Fibroblast of the aortic adventitia (primary cell): ENCODE measurements around the gene CACNA2D1. TPM values are rescaled to one million over a fixed set of nuclear protein-coding genes. Genes with fewer than 3 reads are reported as not detected.

Experiments used
- DNase-seq: peaks from one replicate; pipeline ENCODE4 v3.0.0-alpha.2; 2010; ENCODE audit warnings: low read depth
- H3K4me3 ChIP-seq: 2 replicates; pipeline ENCODE4 v1.5.1; 2011; ENCODE audit warnings: low read depth, mild to moderate bottlenecking, control low read depth, low read length, moderate library complexity
- total RNA-seq: library from RNA; depleted of rRNA; stranded (reverse); fragments of >200 nt; gene quantifications from 2 replicates; pipeline ENCODE4 v1.2.3, GENCODE V29; 2012; ENCODE audit warnings: low replicate concordance
- TF ChIP-seq, protein P1 (sequence below): IDR thresholded peaks from 2 replicates; pipeline ENCODE4 v1.5.1; 2011; ENCODE audit warnings: mild to moderate bottlenecking, low read length, control low read depth, inconsistent platforms; ENCODE audit not compliant: insufficient read depth

The CACNA2D1 gene
- total RNA-seq, 1 donor, result 90.5 TPM

DNA sequence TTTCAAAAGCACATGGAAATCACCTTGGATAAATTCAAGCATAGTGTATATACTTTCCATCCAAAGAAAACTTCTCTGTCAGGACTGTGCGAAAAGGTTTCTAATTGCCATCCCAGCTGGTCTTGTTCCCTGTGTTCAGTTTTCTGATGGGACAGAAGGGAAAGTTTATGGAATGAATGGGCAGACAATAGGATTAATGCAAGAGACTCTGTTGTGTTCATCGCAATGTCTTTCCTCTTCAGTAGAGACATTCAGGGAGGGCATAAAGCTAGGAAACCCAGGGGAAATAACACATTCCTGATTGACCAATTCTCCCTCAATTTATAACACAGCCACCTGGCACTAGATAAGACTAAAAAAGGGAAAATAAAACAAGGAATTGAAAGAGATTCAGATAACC lies 78.9 kb downstream of the CACNA2D1 start:
- no peak overlapping the region for H3K4me3 ChIP-seq
- no peak for DNase-seq
- TF ChIP-seq, protein P1, sequence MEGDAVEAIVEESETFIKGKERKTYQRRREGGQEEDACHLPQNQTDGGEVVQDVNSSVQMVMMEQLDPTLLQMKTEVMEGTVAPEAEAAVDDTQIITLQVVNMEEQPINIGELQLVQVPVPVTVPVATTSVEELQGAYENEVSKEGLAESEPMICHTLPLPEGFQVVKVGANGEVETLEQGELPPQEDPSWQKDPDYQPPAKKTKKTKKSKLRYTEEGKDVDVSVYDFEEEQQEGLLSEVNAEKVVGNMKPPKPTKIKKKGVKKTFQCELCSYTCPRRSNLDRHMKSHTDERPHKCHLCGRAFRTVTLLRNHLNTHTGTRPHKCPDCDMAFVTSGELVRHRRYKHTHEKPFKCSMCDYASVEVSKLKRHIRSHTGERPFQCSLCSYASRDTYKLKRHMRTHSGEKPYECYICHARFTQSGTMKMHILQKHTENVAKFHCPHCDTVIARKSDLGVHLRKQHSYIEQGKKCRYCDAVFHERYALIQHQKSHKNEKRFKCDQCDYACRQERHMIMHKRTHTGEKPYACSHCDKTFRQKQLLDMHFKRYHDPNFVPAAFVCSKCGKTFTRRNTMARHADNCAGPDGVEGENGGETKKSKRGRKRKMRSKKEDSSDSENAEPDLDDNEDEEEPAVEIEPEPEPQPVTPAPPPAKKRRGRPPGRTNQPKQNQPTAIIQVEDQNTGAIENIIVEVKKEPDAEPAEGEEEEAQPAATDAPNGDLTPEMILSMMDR, result no peak

DNA sequence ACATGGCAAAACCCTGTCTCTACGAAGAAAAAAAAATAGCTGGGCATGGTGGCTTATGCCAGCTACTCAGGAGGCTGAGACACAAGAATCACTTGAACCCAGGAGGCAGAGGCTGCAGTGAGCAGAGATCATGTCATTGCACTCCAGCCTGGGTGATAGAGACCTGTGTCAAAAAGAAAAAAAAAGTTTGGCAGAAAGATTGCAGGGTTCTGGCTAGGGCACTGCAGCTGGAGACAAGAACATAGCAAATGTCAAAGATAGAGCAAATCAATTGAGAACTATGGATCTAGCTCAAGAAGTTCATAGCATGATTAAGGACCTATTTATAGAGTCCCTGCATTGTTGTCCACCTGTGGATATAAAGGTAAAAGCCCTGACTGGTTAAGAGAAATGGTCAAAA lies 79.5 kb downstream of the CACNA2D1 start:
- H3K4me3 ChIP-seq, result no peak overlapping the region
- no peak for DNase-seq
- TF ChIP-seq, protein P1, result no peak

DNA sequence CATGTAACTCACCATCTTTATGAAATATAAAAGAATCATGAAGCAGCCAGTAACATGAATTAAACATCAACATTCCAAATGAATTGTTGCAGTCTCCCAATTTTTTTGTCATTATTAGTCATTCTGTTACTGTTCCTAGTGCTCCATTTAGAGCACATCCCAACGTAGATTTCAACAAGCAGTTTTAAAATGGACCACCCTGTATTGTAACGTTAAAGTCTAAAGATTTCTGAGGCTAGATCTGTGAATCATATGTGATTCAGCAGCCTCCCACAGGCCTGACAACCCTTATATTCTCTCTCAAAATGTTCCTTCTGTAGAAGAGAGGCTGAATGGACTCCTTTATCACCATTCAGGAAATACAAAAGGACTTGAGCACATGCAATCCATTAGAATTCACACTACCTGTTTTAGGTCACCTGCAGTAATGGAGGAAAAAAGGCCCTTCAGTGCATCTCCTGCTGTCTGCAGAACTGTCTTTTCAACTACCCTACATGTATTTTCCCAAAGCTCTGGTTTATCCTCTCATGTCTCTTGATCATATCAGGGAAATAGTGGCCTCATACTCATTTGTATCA lies 81.4 kb downstream of the CACNA2D1 start:
- H3K4me3 ChIP-seq, result no peak overlapping the region
- TF ChIP-seq, protein P1, result no peak
- peak; percentile 77 for DNase-seq

- H3K4me3 ChIP-seq, result no peak overlapping the region
- DNase-seq, result no peak
- TF ChIP-seq, protein P1, result no peak
These were observed 82.8 kb downstream of the CACNA2D1 start for GRCh38 chr7:82360591-82361368.

GRCh38 chr7:82359426-82359825 lies 84.2 kb downstream of the CACNA2D1 start:
- no peak for DNase-seq
- TF ChIP-seq, protein P1, result no peak
- H3K4me3 ChIP-seq, result no peak overlapping the region

DNA sequence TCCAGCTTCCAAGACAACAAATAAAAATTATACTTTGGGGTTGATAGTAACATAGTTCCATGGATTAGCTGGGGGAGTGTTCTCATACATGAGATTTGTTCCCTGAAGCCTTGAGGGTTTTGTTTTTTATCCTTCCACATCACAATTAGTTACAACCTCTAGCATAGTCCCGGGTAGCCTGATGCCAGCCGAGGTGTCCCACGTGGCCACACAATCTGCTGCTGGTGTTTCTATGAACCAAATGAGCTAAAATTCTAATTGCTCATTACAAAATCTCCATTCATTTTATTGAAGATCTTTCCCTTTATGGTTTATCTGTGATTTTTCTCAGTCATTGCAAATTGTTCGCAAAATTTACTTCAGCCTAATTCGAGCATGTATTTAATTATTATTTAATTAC lies 84.7 kb downstream of the CACNA2D1 start:
- H3K4me3 ChIP-seq, result no peak overlapping the region
- DNase-seq, result no peak
- TF ChIP-seq, protein P1, result no peak
